Measurements from ENCODE around the gene PON3.

DNA sequence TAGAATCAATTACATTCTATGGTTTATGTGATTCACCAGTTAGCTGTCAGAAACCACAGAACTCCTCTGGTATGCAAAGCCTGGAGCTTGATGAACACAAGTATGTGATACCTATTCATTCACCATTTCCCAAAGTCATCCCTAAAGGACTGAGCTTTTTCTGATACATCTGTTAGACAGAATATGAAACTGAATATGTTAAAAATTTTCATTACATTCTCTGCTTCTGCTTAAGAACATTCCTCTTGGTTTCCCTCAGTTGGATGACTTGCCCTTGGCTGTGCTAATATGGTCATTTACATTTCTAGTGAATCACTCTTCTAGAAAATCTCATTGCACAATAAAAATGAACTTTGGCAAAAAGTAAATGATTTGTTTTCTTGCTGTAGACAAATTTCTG is 61.1 kb downstream of the PON3 start:
- TF ChIP-seq CTCF (IDR thresholded peaks at IDR 0.05) (no peak), POLR2A (IDR thresholded peaks at IDR 0.05) (no peak)
